ENCODE results near the gene CPLANE2.

- TF ChIP-seq, protein P1, sequence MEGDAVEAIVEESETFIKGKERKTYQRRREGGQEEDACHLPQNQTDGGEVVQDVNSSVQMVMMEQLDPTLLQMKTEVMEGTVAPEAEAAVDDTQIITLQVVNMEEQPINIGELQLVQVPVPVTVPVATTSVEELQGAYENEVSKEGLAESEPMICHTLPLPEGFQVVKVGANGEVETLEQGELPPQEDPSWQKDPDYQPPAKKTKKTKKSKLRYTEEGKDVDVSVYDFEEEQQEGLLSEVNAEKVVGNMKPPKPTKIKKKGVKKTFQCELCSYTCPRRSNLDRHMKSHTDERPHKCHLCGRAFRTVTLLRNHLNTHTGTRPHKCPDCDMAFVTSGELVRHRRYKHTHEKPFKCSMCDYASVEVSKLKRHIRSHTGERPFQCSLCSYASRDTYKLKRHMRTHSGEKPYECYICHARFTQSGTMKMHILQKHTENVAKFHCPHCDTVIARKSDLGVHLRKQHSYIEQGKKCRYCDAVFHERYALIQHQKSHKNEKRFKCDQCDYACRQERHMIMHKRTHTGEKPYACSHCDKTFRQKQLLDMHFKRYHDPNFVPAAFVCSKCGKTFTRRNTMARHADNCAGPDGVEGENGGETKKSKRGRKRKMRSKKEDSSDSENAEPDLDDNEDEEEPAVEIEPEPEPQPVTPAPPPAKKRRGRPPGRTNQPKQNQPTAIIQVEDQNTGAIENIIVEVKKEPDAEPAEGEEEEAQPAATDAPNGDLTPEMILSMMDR (IDR thresholded peaks at IDR 0.05; ENCODE audit: low read length), result no peak
- no peak for TF ChIP-seq EZH2 (optimal IDR thresholded peaks at IDR 0.05; ENCODE audit: low read depth, low read length)
- TF ChIP-seq EZH2phosphoT487 (IDR thresholded peaks at IDR 0.05; ENCODE audit: low read length), result no peak
Measured at GRCh38 chr1:16230744-16231143, 6.2 kb downstream of the CPLANE2 start.

Data from MM.1S (cell line).